ENCODE data around the gene GRB2. TPM values are rescaled to one million over a fixed set of nuclear protein-coding genes. Genes with fewer than 3 reads are reported as not detected.

GRB2 gene
- total RNA-seq, 1 donor from 2014 or later = 65.7 TPM

DNA sequence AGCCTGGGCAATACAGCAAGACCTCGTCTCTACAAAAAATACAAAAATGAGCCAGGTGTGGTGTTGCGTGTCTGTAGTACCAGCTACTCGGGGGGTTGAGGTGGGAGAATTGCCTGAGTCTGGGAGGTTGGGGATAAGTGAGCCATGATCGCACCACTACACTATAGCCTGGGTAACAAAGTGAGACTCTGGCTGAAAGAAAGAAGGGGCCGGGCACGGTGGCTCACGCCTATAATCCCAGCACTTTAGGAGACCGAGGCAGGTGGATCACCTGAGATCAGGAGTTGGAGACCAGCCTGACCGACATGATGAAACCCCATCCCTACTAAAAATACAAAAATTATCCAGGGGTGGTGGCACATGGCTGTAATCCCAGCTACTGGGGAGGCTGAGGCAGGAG, 10.5 kb upstream of the GRB2 start:
- TF ChIP-seq, protein P1, sequence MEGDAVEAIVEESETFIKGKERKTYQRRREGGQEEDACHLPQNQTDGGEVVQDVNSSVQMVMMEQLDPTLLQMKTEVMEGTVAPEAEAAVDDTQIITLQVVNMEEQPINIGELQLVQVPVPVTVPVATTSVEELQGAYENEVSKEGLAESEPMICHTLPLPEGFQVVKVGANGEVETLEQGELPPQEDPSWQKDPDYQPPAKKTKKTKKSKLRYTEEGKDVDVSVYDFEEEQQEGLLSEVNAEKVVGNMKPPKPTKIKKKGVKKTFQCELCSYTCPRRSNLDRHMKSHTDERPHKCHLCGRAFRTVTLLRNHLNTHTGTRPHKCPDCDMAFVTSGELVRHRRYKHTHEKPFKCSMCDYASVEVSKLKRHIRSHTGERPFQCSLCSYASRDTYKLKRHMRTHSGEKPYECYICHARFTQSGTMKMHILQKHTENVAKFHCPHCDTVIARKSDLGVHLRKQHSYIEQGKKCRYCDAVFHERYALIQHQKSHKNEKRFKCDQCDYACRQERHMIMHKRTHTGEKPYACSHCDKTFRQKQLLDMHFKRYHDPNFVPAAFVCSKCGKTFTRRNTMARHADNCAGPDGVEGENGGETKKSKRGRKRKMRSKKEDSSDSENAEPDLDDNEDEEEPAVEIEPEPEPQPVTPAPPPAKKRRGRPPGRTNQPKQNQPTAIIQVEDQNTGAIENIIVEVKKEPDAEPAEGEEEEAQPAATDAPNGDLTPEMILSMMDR (IDR thresholded peaks at IDR 0.05) = no peak
- Histone ChIP-seq H3K4me1 (peaks cover 0 to 9% of the 10 kb centered on the region in 2 donors), H3K27ac (no peak overlapping the region), H3K36me3 (no peaks in the 10 kb centered on the region), H3K4me3 (no peak overlapping the region), H3K27me3 (no peaks in the 10 kb centered on the region), H3K9me3 (no peaks in the 10 kb centered on the region)
- no peak for DNase-seq (ENCODE audit: low spot score in 2 of 2)
- intact Hi-C loops (cut with DNase I) = no loop called here

DNA sequence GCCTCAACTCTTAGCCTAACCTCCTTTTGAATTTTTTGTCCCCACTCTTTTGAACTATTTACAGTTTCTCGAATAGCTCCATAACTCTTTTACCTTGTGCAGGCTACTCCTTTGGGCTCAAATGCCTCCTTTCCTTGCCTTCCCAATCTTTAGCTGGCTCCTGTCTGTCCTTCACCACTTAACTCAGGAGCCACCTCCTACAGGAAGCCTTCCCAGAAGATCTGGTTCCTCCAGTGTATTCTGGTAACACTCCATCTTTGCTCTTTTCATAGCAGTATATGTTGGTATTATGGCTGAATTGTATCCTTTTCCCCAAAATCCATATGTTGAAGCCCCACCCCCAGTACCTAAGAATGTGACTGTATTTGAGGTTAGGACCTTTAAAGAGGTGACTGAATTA, 9.0 kb upstream of the GRB2 start:
- H3K27me3 ChIP-seq = no peaks in the 10 kb centered on the region
- TF ChIP-seq, protein P1 (IDR thresholded peaks at IDR 0.05) = no peak

DNA sequence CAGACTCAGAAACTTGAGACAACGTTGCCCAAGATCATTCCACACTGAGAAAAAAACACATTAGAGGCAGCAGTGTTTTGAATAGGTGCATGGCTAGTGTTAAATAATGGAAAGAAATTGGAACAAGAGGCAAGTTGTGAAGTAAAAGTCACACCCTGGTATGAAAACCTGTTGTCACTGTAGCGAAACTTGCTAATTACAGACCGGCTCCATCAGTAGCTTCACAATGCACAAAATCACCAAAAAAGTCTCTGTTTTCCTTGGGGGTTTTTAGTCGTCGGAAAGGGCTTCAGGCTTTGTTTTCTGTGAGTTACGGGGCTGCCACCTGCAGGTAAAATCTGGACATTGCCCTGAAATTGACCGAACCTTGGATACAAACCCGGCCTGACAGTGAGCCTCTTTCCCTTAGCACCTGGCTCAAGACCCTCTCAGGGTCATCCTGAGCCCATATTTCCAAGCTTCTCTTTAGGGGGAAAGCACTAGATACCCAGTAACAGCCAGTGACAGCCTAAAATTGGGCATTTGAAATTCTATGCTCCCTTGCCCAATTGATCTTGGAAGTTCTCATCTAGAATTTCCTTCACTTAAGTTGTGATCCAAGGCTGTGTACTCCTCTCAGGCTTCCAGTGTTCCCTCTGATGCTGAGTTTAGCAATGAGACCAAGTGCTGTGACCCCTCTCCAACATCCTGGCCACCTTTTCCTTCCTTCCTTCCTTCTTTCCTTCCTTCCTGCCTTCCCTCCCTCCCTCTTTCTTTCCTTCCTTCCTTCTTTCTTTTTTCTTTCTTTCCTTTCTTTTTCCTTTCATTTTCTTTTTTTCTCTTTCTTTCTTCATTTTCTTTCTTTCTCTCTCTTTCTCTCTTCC, 7.2 kb upstream of the GRB2 start:
- no peak overlapping the region for H3K27ac ChIP-seq
- TF ChIP-seq, protein P1 (IDR thresholded peaks at IDR 0.05) = peak; percentile 75 to 87 (median 79)
- peak in 1 of 2 donors; percentile 82 for DNase-seq (ENCODE audit: low spot score in 2 of 2)
- no peaks in the 10 kb centered on the region for H3K27me3 ChIP-seq
- intact Hi-C loops (cut with DNase I) = loop anchor here (1.0 kb wide), 1 partner anchor 89 kb away; no protein-coding TSS in a partner anchor
- H3K36me3 ChIP-seq = no peaks in the 10 kb centered on the region
- peak overlapping the region; percentile 11 to 35 for H3K4me3 ChIP-seq
- H3K9me3 ChIP-seq = no peaks in the 10 kb centered on the region
- H3K4me1 ChIP-seq = peaks cover 0 to 9% of the 10 kb centered on the region in 2 donors

More for the DNA sequence above, 9.0 kb upstream of the GRB2 start:
- Histone ChIP-seq H3K4me3 (no peak overlapping the region), H3K27ac (no peak overlapping the region), H3K36me3 (no peaks in the 10 kb centered on the region), H3K4me1 (peaks cover 0 to 9% of the 10 kb centered on the region in 2 donors), H3K9me3 (no peaks in the 10 kb centered on the region)
- intact Hi-C loops (cut with DNase I) = no loop called here
- DNase-seq (ENCODE audit: low spot score in 2 of 2) = no peak

DNA sequence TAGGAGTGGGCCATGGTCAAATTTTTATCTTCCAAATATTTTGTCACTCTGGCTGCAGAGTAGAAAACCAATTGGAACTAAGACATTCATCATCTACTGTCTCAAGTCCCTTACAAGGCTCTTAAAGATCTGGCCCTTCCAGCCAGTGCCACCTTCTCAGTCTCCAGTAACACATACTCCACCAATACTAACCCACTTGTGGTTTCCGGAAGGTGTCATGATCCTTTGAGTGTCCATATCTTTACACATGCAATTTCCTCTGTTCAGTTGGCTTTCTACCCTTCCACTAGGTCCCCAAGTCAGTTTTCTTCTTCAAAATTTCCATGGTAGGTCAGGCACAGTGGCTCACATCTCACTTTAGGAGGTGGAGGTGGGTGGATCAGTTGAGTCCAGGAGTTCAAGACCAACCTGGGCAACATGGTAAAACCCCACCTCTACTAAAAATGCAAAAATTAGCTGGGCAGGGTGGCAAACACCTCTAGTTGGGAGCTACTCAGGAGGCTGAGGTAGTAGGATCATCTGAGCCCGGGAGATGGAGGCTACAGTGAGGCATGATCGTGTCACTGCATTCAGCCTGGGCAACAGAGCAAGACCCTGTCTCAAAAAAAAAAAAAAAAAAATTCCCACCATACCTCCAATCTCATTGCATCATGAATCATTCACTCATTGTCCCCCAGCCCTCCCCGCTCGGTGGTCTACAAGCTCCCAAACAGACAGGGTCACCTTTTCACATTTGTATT, 6.0 kb upstream of the GRB2 start:
- Histone ChIP-seq H3K27ac (no peak overlapping the region), H3K4me1 (peaks cover 3 to 6% of the 10 kb centered on the region in 2 donors), H3K27me3 (no peaks in the 10 kb centered on the region), H3K36me3 (no peaks in the 10 kb centered on the region), H3K9me3 (no peaks in the 10 kb centered on the region), H3K4me3 (no peak overlapping the region)
- DNase-seq (ENCODE audit: low spot score in 2 of 2) = no peak
- TF ChIP-seq, protein P1 (IDR thresholded peaks at IDR 0.05) = no peak
- intact Hi-C loops (cut with DNase I) = loop anchor here (1.0 kb wide), 1 partner anchor 88 kb away; no protein-coding TSS in a partner anchor

DNA sequence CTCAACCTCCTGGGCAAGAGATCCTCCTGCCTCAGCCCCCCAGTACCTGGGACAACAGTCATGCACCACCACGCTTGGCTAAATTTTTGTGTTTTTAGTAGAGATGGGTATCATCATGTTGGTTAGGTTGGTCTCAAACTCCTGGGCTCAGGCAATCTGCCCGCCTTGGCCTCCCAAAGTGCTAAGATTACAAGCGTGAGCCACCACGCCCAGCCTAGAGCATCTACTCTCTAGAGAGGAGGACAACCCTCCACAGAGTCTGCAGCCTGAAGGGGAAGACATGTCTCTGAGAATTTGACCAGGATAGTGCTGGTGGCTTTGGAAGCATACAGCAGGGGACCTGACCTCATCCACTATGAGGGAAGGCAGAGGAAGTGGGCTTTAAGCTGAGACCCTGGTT, 4.7 kb upstream of the GRB2 start:
- Histone ChIP-seq H3K4me3 (no peak overlapping the region), H3K27me3 (no peaks in the 10 kb centered on the region), H3K36me3 (no peaks in the 10 kb centered on the region), H3K27ac (no peak overlapping the region), H3K9me3 (no peaks in the 10 kb centered on the region), H3K4me1 (peaks cover 3 to 5% of the 10 kb centered on the region in 2 donors)
- DNase-seq (ENCODE audit: low spot score in 2 of 2) = no peak
- TF ChIP-seq, protein P1 (IDR thresholded peaks at IDR 0.05) = no peak
- intact Hi-C loops (cut with DNase I) = no loop called here

Data from ascending aorta (tissue), 2 donors.